Colonic mucosa (tissue), 4 donors: ENCODE measurements around the gene ABCA2. TPM values are rescaled to one million over a fixed set of nuclear protein-coding genes. Genes with fewer than 3 reads are reported as not detected.

Experiments used
- DNase-seq: peaks from one replicate; pipeline ENCODE4 v3.0.0-alpha.2; 2020
- H3K27ac ChIP-seq: fragments of 200-600 bp; one replicate; pipeline ENCODE4 v1.8.0; 2021
- H3K27me3 ChIP-seq: fragments of 200-600 bp; one replicate; pipeline ENCODE4 v1.8.0; 2021
- H3K36me3 ChIP-seq: fragments of 200-600 bp; one replicate; pipeline ENCODE4 v1.8.0; 2021
- H3K4me1 ChIP-seq: fragments of 200-600 bp; one replicate; pipeline ENCODE4 v1.8.0; 2021; ENCODE audit warnings: mild to moderate bottlenecking
- H3K4me3 ChIP-seq: fragments of 200-600 bp; one replicate; pipeline ENCODE4 v1.8.0; 2021
- H3K9ac ChIP-seq, 2 donors: one replicate each; pipeline ENCODE4 v1.7.0; 2013; ENCODE audit warnings: control low read depth in 2 of 2, low read depth in 2 of 2, low read length in 2 of 2
- H3K9me3 ChIP-seq: fragments of 200-600 bp; one replicate; pipeline ENCODE4 v1.8.0; 2021
- CTCF ChIP-seq: fragments of 200-600 bp; IDR thresholded peaks from one replicate; pipeline ENCODE4 v1.8.0; 2022; ENCODE audit warnings: antibody characterized with exemption, mild to moderate bottlenecking
- intact Hi-C: fragments of 100-400 bp; cut with DNase I; formaldehyde crosslinking; loops from one replicate; pipeline ENCODE4 v1.14.1; 2022
- total RNA-seq, 2 donors: library from RNA; stranded (reverse); fragmentation: NEBNext Ultra II Directional in 1 of 2; extraction: Animal tissue kit (Norgen Biotek cat#: 25700) in 1 of 2; gene quantifications; one replicate each; pipeline ENCODE4 v1.2.1, GENCODE V29; 2021
- donor health status: healthy.
- donor health status: DM: no; HTN: no; CAD: no.
- donor health status: DM: no; HTN: no; CAD: no.

Gene ABCA2
- total RNA-seq, 2 donors from 2014 or later = 22.4 to 47.5 TPM

- no peak for TF ChIP-seq CTCF
- no peak overlapping the region for H3K27ac ChIP-seq
Measured at GRCh38 chr9:136974817-136975535, 53.1 kb downstream of the ABCA2 start.

GRCh38 chr9:136973618-136974617, 54.1 kb downstream of the ABCA2 start:
- intact Hi-C loops = no loop called here
- DNase-seq = no peak
- Histone ChIP-seq H3K36me3 (no peaks in the 10 kb centered on the region), H3K27ac (no peak overlapping the region), H3K4me1 (peaks cover 4% of the 10 kb centered on the region), H3K9me3 (no peaks in the 10 kb centered on the region), H3K27me3 (no peaks in the 10 kb centered on the region), H3K9ac (no peak overlapping the region), H3K4me3 (no peak overlapping the region)
- TF ChIP-seq CTCF = no peak

More at GRCh38 chr9:136974817-136975535, 53.1 kb downstream of the ABCA2 start:
- no peak overlapping the region for H3K9ac ChIP-seq
- no peaks in the 10 kb centered on the region for H3K36me3 ChIP-seq
- H3K4me1 ChIP-seq = peaks cover 4% of the 10 kb centered on the region
- no peaks in the 10 kb centered on the region for H3K27me3 ChIP-seq
- no peak overlapping the region for H3K4me3 ChIP-seq
- intact Hi-C loops = no loop called here
- DNase-seq = no peak
- H3K9me3 ChIP-seq = no peaks in the 10 kb centered on the region

- no peak for DNase-seq
- no peaks in the 10 kb centered on the region for H3K27me3 ChIP-seq
- no peaks in the 10 kb centered on the region for H3K4me1 ChIP-seq
- no peak overlapping the region for H3K4me3 ChIP-seq
- no peak overlapping the region for H3K27ac ChIP-seq
- no peaks in the 10 kb centered on the region for H3K36me3 ChIP-seq
- no peak overlapping the region for H3K9ac ChIP-seq
- no peaks in the 10 kb centered on the region for H3K9me3 ChIP-seq
- no peak for TF ChIP-seq CTCF
- intact Hi-C loops = no loop called here
Measured at GRCh38 chr9:136972743-136973142, 55.3 kb downstream of the ABCA2 start.

- no peak overlapping the region for H3K9ac ChIP-seq
- H3K9me3 ChIP-seq = no peaks in the 10 kb centered on the region
- H3K4me3 ChIP-seq = no peak overlapping the region
- DNase-seq = no peak
- intact Hi-C loops = no loop called here
- H3K36me3 ChIP-seq = no peaks in the 10 kb centered on the region
- no peaks in the 10 kb centered on the region for H3K4me1 ChIP-seq
- no peak overlapping the region for H3K27ac ChIP-seq
- H3K27me3 ChIP-seq = no peaks in the 10 kb centered on the region
- TF ChIP-seq CTCF = no peak
Measured at GRCh38 chr9:136972335-136972734, 55.7 kb downstream of the ABCA2 start.

- no peak for DNase-seq
- Histone ChIP-seq H3K36me3 (no peaks in the 10 kb centered on the region), H3K9ac (no peak overlapping the region), H3K4me1 (no peaks in the 10 kb centered on the region), H3K27me3 (no peaks in the 10 kb centered on the region), H3K4me3 (no peak overlapping the region), H3K9me3 (no peaks in the 10 kb centered on the region), H3K27ac (no peak overlapping the region)
- TF ChIP-seq CTCF = no peak
- intact Hi-C loops = no loop called here
Measured at GRCh38 chr9:136971746-136972145, 56.3 kb downstream of the ABCA2 start.
